Measurements from ENCODE around the gene PDE4A.

Gene PDE4A

GRCh38 chr19:10505583-10506229 is 85.4 kb downstream of the PDE4A start:
- Histone ChIP-seq H3K18ac (ENCODE audit: low read length) (no peak overlapping the region), H2BK120ac (ENCODE audit: low read depth, low read length) (no peak overlapping the region), H3K56ac (ENCODE audit: low read length) (no peak overlapping the region), H3K23ac (ENCODE audit: low read length) (no peak overlapping the region), H3K4ac (ENCODE audit: low read depth, low read length) (no peak overlapping the region), H3K79me1 (ENCODE audit: low read length) (peaks cover 6% of the 10 kb centered on the region), H2BK15ac (replicated peaks; ENCODE audit: low read depth) (no peak overlapping the region), H4K8ac (ENCODE audit: low read depth, low read length) (no peak overlapping the region), H3K4me2 (ENCODE audit: low read length) (no peak overlapping the region), H3K27ac (ENCODE audit: low read depth, low read length) (no peak overlapping the region), H3K9ac (ENCODE audit: low read length) (no peak overlapping the region), H3K4me1 (ENCODE audit: control insufficient read depth, low read depth, low read length) (peaks cover 3% of the 10 kb centered on the region), H3K27me3 (ENCODE audit: insufficient read depth, low read length, poor library complexity) (no peaks in the 10 kb centered on the region), H2AK5ac (ENCODE audit: low read length) (no peak overlapping the region), H4K5ac (ENCODE audit: low read length) (no peak overlapping the region), H3K36me3 (ENCODE audit: control insufficient read depth, insufficient read depth, low read length) (no peaks in the 10 kb centered on the region), H2BK5ac (ENCODE audit: low read length) (no peak overlapping the region), H3K4me3 (ENCODE audit: low read length) (no peak overlapping the region), H3K79me2 (ENCODE audit: control insufficient read depth, insufficient read depth, low read length) (peaks cover 13% of the 10 kb centered on the region)
- DNase-seq: peak; percentile 83
- WGBS (ENCODE audit: extremely low coverage, insufficient coverage, low lambda C conversion rate): no CpG with 5 or more reads among the region's 17 CpGs

GRCh38 chr19:10508036-10508435 is 87.7 kb downstream of the PDE4A start:
- Histone ChIP-seq H3K79me1 (ENCODE audit: low read length) (no peaks in the 10 kb centered on the region), H2BK120ac (ENCODE audit: low read depth, low read length) (no peak overlapping the region), H4K5ac (ENCODE audit: low read length) (no peak overlapping the region), H4K8ac (ENCODE audit: low read depth, low read length) (no peak overlapping the region), H3K23ac (ENCODE audit: low read length) (no peak overlapping the region), H2BK15ac (replicated peaks; ENCODE audit: low read depth) (no peak overlapping the region), H3K27me3 (ENCODE audit: insufficient read depth, low read length, poor library complexity) (no peaks in the 10 kb centered on the region), H3K4me1 (ENCODE audit: control insufficient read depth, low read depth, low read length) (no peaks in the 10 kb centered on the region), H2AK5ac (ENCODE audit: low read length) (no peak overlapping the region), H3K27ac (ENCODE audit: low read depth, low read length) (no peak overlapping the region), H3K9ac (ENCODE audit: low read length) (no peak overlapping the region), H3K4ac (ENCODE audit: low read depth, low read length) (no peak overlapping the region), H3K36me3 (ENCODE audit: control insufficient read depth, insufficient read depth, low read length) (no peaks in the 10 kb centered on the region), H3K4me3 (ENCODE audit: low read length) (no peak overlapping the region), H2BK5ac (ENCODE audit: low read length) (no peak overlapping the region), H3K4me2 (ENCODE audit: low read length) (no peak overlapping the region), H3K56ac (ENCODE audit: low read length) (no peak overlapping the region), H3K79me2 (ENCODE audit: control insufficient read depth, insufficient read depth, low read length) (no peaks in the 10 kb centered on the region), H3K18ac (ENCODE audit: low read length) (no peak overlapping the region)
- no CpG with 5 or more reads among the region's 16 CpGs for WGBS (ENCODE audit: extremely low coverage, insufficient coverage, low lambda C conversion rate)
- DNase-seq: no peak

GRCh38 chr19:10508707-10509106 is 88.4 kb downstream of the PDE4A start:
- no peak overlapping the region for H3K4ac ChIP-seq (ENCODE audit: low read depth, low read length)
- DNase-seq: no peak
- no peak overlapping the region for H2AK5ac ChIP-seq (ENCODE audit: low read length)
- no peaks in the 10 kb centered on the region for H3K27me3 ChIP-seq (ENCODE audit: insufficient read depth, low read length, poor library complexity)
- WGBS (ENCODE audit: extremely low coverage, insufficient coverage, low lambda C conversion rate): no CpG with 5 or more reads among the region's 3 CpGs
- no peak overlapping the region for H3K18ac ChIP-seq (ENCODE audit: low read length)
- no peaks in the 10 kb centered on the region for H3K79me2 ChIP-seq (ENCODE audit: control insufficient read depth, insufficient read depth, low read length)
- no peak overlapping the region for H3K56ac ChIP-seq (ENCODE audit: low read length)
- no peak overlapping the region for H3K4me3 ChIP-seq (ENCODE audit: low read length)
- no peak overlapping the region for H3K27ac ChIP-seq (ENCODE audit: low read depth, low read length)
- H4K8ac ChIP-seq (ENCODE audit: low read depth, low read length): no peak overlapping the region
- no peaks in the 10 kb centered on the region for H3K4me1 ChIP-seq (ENCODE audit: control insufficient read depth, low read depth, low read length)
- H4K5ac ChIP-seq (ENCODE audit: low read length): no peak overlapping the region
- H3K4me2 ChIP-seq (ENCODE audit: low read length): no peak overlapping the region
- no peak overlapping the region for H3K9ac ChIP-seq (ENCODE audit: low read length)
- H2BK5ac ChIP-seq (ENCODE audit: low read length): no peak overlapping the region
- H2BK120ac ChIP-seq (ENCODE audit: low read depth, low read length): no peak overlapping the region
- H3K36me3 ChIP-seq (ENCODE audit: control insufficient read depth, insufficient read depth, low read length): no peaks in the 10 kb centered on the region
- H2BK15ac ChIP-seq (replicated peaks; ENCODE audit: low read depth): no peak overlapping the region
- no peak overlapping the region for H3K23ac ChIP-seq (ENCODE audit: low read length)
- H3K79me1 ChIP-seq (ENCODE audit: low read length): no peaks in the 10 kb centered on the region

GRCh38 chr19:10510301-10510802 is 90.0 kb downstream of the PDE4A start:
- DNase-seq: peak; percentile 46
- H3K23ac ChIP-seq (ENCODE audit: low read length): no peak overlapping the region
- H3K36me3 ChIP-seq (ENCODE audit: control insufficient read depth, insufficient read depth, low read length): no peaks in the 10 kb centered on the region
- WGBS (ENCODE audit: extremely low coverage, insufficient coverage, low lambda C conversion rate): no CpG with 5 or more reads among the region's 15 CpGs
- H2AK5ac ChIP-seq (ENCODE audit: low read length): no peak overlapping the region
- no peak overlapping the region for H2BK120ac ChIP-seq (ENCODE audit: low read depth, low read length)
- H3K18ac ChIP-seq (ENCODE audit: low read length): no peak overlapping the region
- H3K4me1 ChIP-seq (ENCODE audit: control insufficient read depth, low read depth, low read length): no peaks in the 10 kb centered on the region
- no peak overlapping the region for H3K9ac ChIP-seq (ENCODE audit: low read length)
- no peak overlapping the region for H3K4me3 ChIP-seq (ENCODE audit: low read length)
- H3K27me3 ChIP-seq (ENCODE audit: insufficient read depth, low read length, poor library complexity): no peaks in the 10 kb centered on the region
- no peak overlapping the region for H3K27ac ChIP-seq (ENCODE audit: low read depth, low read length)
- no peak overlapping the region for H3K4me2 ChIP-seq (ENCODE audit: low read length)
- no peak overlapping the region for H4K5ac ChIP-seq (ENCODE audit: low read length)
- no peak overlapping the region for H3K4ac ChIP-seq (ENCODE audit: low read depth, low read length)
- no peak overlapping the region for H4K8ac ChIP-seq (ENCODE audit: low read depth, low read length)
- no peak overlapping the region for H2BK5ac ChIP-seq (ENCODE audit: low read length)
- peak overlapping the region; percentile 42 for H3K56ac ChIP-seq (ENCODE audit: low read length)
- no peaks in the 10 kb centered on the region for H3K79me1 ChIP-seq (ENCODE audit: low read length)
- H3K79me2 ChIP-seq (ENCODE audit: control insufficient read depth, insufficient read depth, low read length): no peaks in the 10 kb centered on the region
- no peak overlapping the region for H2BK15ac ChIP-seq (replicated peaks; ENCODE audit: low read depth)

- Histone ChIP-seq H3K4me1 (ENCODE audit: control insufficient read depth, low read depth, low read length) (peaks cover under 1% of the 10 kb centered on the region), H3K79me2 (ENCODE audit: control insufficient read depth, insufficient read depth, low read length) (no peaks in the 10 kb centered on the region), H3K36me3 (ENCODE audit: control insufficient read depth, insufficient read depth, low read length) (no peaks in the 10 kb centered on the region), H3K4me3 (ENCODE audit: low read length) (no peak overlapping the region), H4K5ac (ENCODE audit: low read length) (no peak overlapping the region), H3K79me1 (ENCODE audit: low read length) (no peaks in the 10 kb centered on the region), H3K4me2 (ENCODE audit: low read length) (no peak overlapping the region), H3K27me3 (ENCODE audit: insufficient read depth, low read length, poor library complexity) (no peaks in the 10 kb centered on the region), H2BK120ac (ENCODE audit: low read depth, low read length) (no peak overlapping the region), H3K23ac (ENCODE audit: low read length) (no peak overlapping the region), H2BK15ac (replicated peaks; ENCODE audit: low read depth) (no peak overlapping the region), H3K9ac (ENCODE audit: low read length) (no peak overlapping the region), H4K8ac (ENCODE audit: low read depth, low read length) (no peak overlapping the region), H3K4ac (ENCODE audit: low read depth, low read length) (no peak overlapping the region), H2AK5ac (ENCODE audit: low read length) (no peak overlapping the region), H3K27ac (ENCODE audit: low read depth, low read length) (no peak overlapping the region), H3K56ac (ENCODE audit: low read length) (no peak overlapping the region), H3K18ac (ENCODE audit: low read length) (no peak overlapping the region), H2BK5ac (ENCODE audit: low read length) (no peak overlapping the region)
- no peak for DNase-seq
- WGBS (ENCODE audit: extremely low coverage, insufficient coverage, low lambda C conversion rate): no CpG with 5 or more reads among the region's 7 CpGs
Observed at GRCh38 chr19:10513223-10513622, 92.9 kb downstream of the PDE4A start.

All from mesendoderm (in vitro differentiated cells).